HCT116 (cell line): Measurements from ENCODE around the gene BORCS5. TPM values are rescaled to one million over a fixed set of nuclear protein-coding genes. Genes with fewer than 3 reads are reported as not detected.

ENCODE experiments used
- ATAC-seq: fragments of 200-7000 bp; cut with Tn5 transposase; 2 replicates; pipeline ENCODE4 v1.9.1; 2020; ENCODE audit warnings: mild to moderate bottlenecking, moderate library complexity
- BruUV-seq: library from RNA; stranded (reverse); fragments of 400-500 nt; replicated peaks from 2 replicates; lab custom pipeline; 2021; lab: Mats Ljungman, UMichigan
- CTCF ChIA-PET: fragments of 300-600 bp; sonication (Branson Sonifier 250); formaldehyde crosslinking; loops from one replicate; lab custom pipeline; 2021; ENCODE audit warnings: antibody characterized with exemption; lab: Charles Lee
- POLR2A ChIA-PET: fragments of 300-600, 350-600 bp; sonication (Branson Sonifier 250); formaldehyde crosslinking; loops from one replicate; lab custom pipeline; 2021; ENCODE audit warnings: antibody characterized with exemption; lab: Charles Lee
- RAD21 ChIA-PET, 2 experiments: fragments of 300-600 bp; sonication (Branson Sonifier 250); formaldehyde crosslinking; loops; one replicate each; lab custom pipeline; 2023; ENCODE audit warnings: low total read pairs in 2 of 2; ENCODE audit not compliant: uncharacterized antibody in 2 of 2, unreplicated experiment in 2 of 2, low non-redundant PET in 1 of 2; lab: Charles Lee
- DNase-seq: peaks from one replicate; pipeline ENCODE4 v3.0.0-alpha.2; 2010; ENCODE audit warnings: low read depth, low spot score
- H2AFZ ChIP-seq: fragments of 200-600 bp; shearing (Covaris generic), sonication (generic); 2 replicates; pipeline ENCODE4 v1.6.1; 2017; ENCODE audit warnings: low read depth, mixed run types, mixed read lengths, antibody characterized with exemption, low read length; ENCODE audit not compliant: poor library complexity, severe bottlenecking
- H3K27ac ChIP-seq: 2 replicates; pipeline ENCODE4 v1.5.1; 2012; ENCODE audit warnings: low read depth, low read length
- H3K27me3 ChIP-seq: fragments of 200-600 bp; sonication (generic); 2 replicates; pipeline ENCODE4 v1.6.1; 2016; ENCODE audit warnings: mixed run types, low read length, mixed read lengths; ENCODE audit not compliant: insufficient read depth
- H3K36me3 ChIP-seq, 2 experiments: fragments of 200-500 bp in 1 of 2; fragments of 200-600 bp in 1 of 2; sonication (Bioruptor generic) in 1 of 2; sonication (generic) in 1 of 2; 2 replicates each; pipeline versions ENCODE4 v1.5.1 to v1.6.1; 2014 to 2016; ENCODE audit warnings: low read length in 2 of 2, inconsistent platforms in 1 of 2, mixed read lengths in 1 of 2, mixed run types in 1 of 2; ENCODE audit not compliant: insufficient read depth in 2 of 2, control insufficient read depth in 1 of 2
- H3K4me1 ChIP-seq, 2 experiments: fragments of 200-600 bp in 1 of 2; sonication (generic) in 1 of 2; 2 replicates each; pipeline versions ENCODE4 v1.5.1 to v1.6.1; 2012 to 2017; ENCODE audit warnings: low read length in 2 of 2, inconsistent platforms in 1 of 2, mild to moderate bottlenecking in 1 of 2, mixed read lengths in 1 of 2, mixed run types in 1 of 2, moderate library complexity in 1 of 2; ENCODE audit not compliant: insufficient read depth in 2 of 2, control insufficient read depth in 1 of 2
- H3K4me2 ChIP-seq: fragments of 200-600 bp; sonication (generic); 2 replicates; pipeline ENCODE4 v1.6.1; 2017; ENCODE audit warnings: mixed run types, low read length, mixed read lengths
- H3K4me3 ChIP-seq, 2 experiments: fragments of 200-600 bp in 1 of 2; sonication (generic) in 1 of 2; replicated peaks in 1 of 2; 2 replicates each; pipeline ENCODE4 v1.5.1; 2011 to 2016; ENCODE audit warnings: low read length in 2 of 2, control low read depth in 1 of 2, low read depth in 1 of 2, mild to moderate bottlenecking in 1 of 2, mixed read lengths in 1 of 2, mixed run types in 1 of 2
- H3K79me2 ChIP-seq: fragments of 200-600 bp; sonication (generic); 2 replicates; pipeline ENCODE4 v1.6.1; 2017; ENCODE audit warnings: mild to moderate bottlenecking, mixed run types, low read length, moderate library complexity, mixed read lengths; ENCODE audit not compliant: insufficient read depth
- H3K9ac ChIP-seq: fragments of 200-600 bp; sonication (generic); 2 replicates; pipeline ENCODE4 v1.6.1; 2016; ENCODE audit warnings: low read length, mixed read lengths
- H3K9me2 ChIP-seq: fragments of 200-600 bp; sonication (generic), shearing (Covaris generic); 2 replicates; pipeline ENCODE4 v1.6.1; 2017; ENCODE audit warnings: mixed run types, mild to moderate bottlenecking, moderate library complexity; ENCODE audit not compliant: insufficient read depth
- H3K9me3 ChIP-seq, 2 experiments: fragments of 200-500 bp in 1 of 2; fragments of 200-600 bp in 1 of 2; sonication (Bioruptor generic) in 1 of 2; sonication (generic) in 1 of 2; 2 replicates each; pipeline ENCODE4 v1.6.1; 2014 to 2017; ENCODE audit warnings: low read length in 2 of 2, mixed read lengths in 2 of 2, inconsistent platforms in 1 of 2, low read depth in 1 of 2, mild to moderate bottlenecking in 1 of 2, mixed run types in 1 of 2, moderate library complexity in 1 of 2; ENCODE audit not compliant: control insufficient read depth in 1 of 2, insufficient read depth in 1 of 2
- H4K20me1 ChIP-seq: fragments of 200-600 bp; sonication (generic), shearing (Covaris generic); 2 replicates; pipeline ENCODE4 v1.6.1; 2017; ENCODE audit warnings: mixed run types, mild to moderate bottlenecking, moderate library complexity; ENCODE audit not compliant: insufficient read depth
- ATF3 ChIP-seq: IDR thresholded peaks from 2 replicates; pipeline ENCODE4 v1.6.1; 2012
- CEBPB ChIP-seq: IDR thresholded peaks from 2 replicates; pipeline ENCODE4 v1.6.1; 2012; ENCODE audit warnings: low read depth
- EZH2phosphoT487 ChIP-seq: fragments of 200-600 bp; IDR thresholded peaks from 2 replicates; pipeline ENCODE4 v1.6.1; 2018; ENCODE audit warnings: antibody characterized with exemption, borderline replicate concordance
- REST ChIP-seq: IDR thresholded peaks from 2 replicates; pipeline ENCODE4 v1.6.1; 2012; ENCODE audit warnings: low read depth
- ZBTB33 ChIP-seq: IDR thresholded peaks from 2 replicates; pipeline ENCODE4 v1.6.1; 2011; ENCODE audit warnings: mild to moderate bottlenecking, low read length, moderate library complexity; ENCODE audit not compliant: insufficient replicate concordance; ENCODE audit errors: extremely low read depth
- ZFX ChIP-seq: fragments of 450-650 bp; IDR thresholded peaks from 2 replicates; pipeline ENCODE4 v1.6.1; 2017
- intact Hi-C: fragments of 100-400 bp; cut with micrococcal nuclease; formaldehyde crosslinking; loops from 2 replicates; pipeline ENCODE4 v1.10.0; 2022
- total RNA-seq: library from RNA; stranded (reverse); gene quantifications from one replicate; pipeline ENCODE4 v1.2.1, GENCODE V29; 2021; ENCODE audit not compliant: unreplicated experiment

The BORCS5 gene
- total RNA-seq, 1 experiment from 2014 or later = 8.7 TPM

- ChIA-PET CTCF (no interaction called here), RAD21 (no interaction called here), POLR2A (no interaction called here)
- no peak for TF ChIP-seq ATF3
- TF ChIP-seq ZFX = no peak
- TF ChIP-seq EZH2phosphoT487 = no peak
- no peak for TF ChIP-seq ZBTB33
- no peak for TF ChIP-seq CEBPB
- TF ChIP-seq REST = no peak
- no peak overlapping the region for H3K4me3 ChIP-seq
- intact Hi-C loops = no loop called here
- H3K79me2 ChIP-seq = no peaks in the 10 kb centered on the region
- no TSS peak for BruUV-seq
- H3K9me3 ChIP-seq = no peaks in the 10 kb centered on the region
- H3K27ac ChIP-seq = no peak overlapping the region
- no peaks in the 10 kb centered on the region for H3K27me3 ChIP-seq
- H3K9ac ChIP-seq = no peak overlapping the region
- DNase-seq (no peak), ATAC-seq (no peak)
- no peak overlapping the region for H2AFZ ChIP-seq
- no peaks in the 10 kb centered on the region for H3K4me1 ChIP-seq
- no peaks in the 10 kb centered on the region; a peak in 1 of 4 replicates for H3K36me3 ChIP-seq
- no peak overlapping the region for H3K4me2 ChIP-seq
- H4K20me1 ChIP-seq = no peaks in the 10 kb centered on the region
- no peaks in the 10 kb centered on the region for H3K9me2 ChIP-seq
Observed at GRCh38 chr12:12482959-12483358, 126.1 kb downstream of the BORCS5 start.
